HepG2 (cell line): ENCODE data around the gene ZNF587B.
"Not testable (repeated sequence)": the region's sequence is repeated elsewhere in the genome, so short reads cannot be mapped to it uniquely, and the experiment has no call there.

ENCODE experiments used
- EZH2 ChIP-seq: conservative IDR thresholded peaks from 2 replicates; pipeline ENCODE4 v1.6.1; 2012; ENCODE audit warnings: mild to moderate bottlenecking, low read depth, low read length, moderate library complexity
- GABPA ChIP-seq, 2 experiments: IDR thresholded peaks; 2 replicates each; pipeline ENCODE4 v1.6.1; 2011 to 2016; ENCODE audit warnings: low read depth in 2 of 2, low read length in 1 of 2, missing biosample characterization in 1 of 2, missing genetic modification characterization in 1 of 2
- MXI1 ChIP-seq: IDR thresholded peaks from 3 replicates; pipeline ENCODE4 v1.6.1; 2012; ENCODE audit warnings: low read depth, low read length, inconsistent platforms, borderline replicate concordance
- ZNF350 ChIP-seq: sonication (generic); formaldehyde crosslinking; IDR thresholded peaks from 2 replicates; pipeline ENCODE4 v1.4.0; 2020; ENCODE audit warnings: mild to moderate bottlenecking, low read depth, missing genetic modification reagents, borderline replicate concordance

- not testable (repeated sequence) for TF ChIP-seq GABPA (IDR thresholded peaks at IDR 0.05; ENCODE audit: low read depth, low read length); GABPA (CRISPR knock-in tag; IDR thresholded peaks at IDR 0.05; ENCODE audit: low read depth); EZH2; ZNF350; MXI1
Measured at GRCh38 chr19:57873883-57874799, 44.0 kb downstream of the ZNF587B start.
